GOT3 (cell line): ENCODE data around the gene ARHGEF3.

ENCODE experiments used
- DNase-seq: peaks from one replicate; lab custom pipeline; 2025; ENCODE audit warnings: mixed read lengths; lab: John Stamatoyannopoulos, UW

ARHGEF3 gene

DNA sequence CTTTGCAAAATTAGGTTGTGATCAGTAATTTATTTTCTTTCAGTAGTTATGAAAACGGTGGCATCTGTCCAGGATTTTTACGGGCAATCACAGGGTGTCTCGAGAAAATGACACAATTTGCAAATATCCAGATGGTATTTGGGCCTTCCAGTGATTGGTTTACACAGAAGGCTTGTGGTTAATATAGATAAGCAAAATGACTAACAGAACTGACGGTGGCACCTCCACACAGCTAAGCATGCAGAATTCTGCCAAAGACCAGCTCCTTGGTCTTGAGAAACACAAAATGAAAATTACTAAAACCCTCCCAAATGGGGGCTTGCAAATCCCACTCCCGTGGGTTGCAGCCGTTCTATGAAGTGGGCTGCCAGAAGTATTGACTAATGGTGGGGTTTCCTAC, 5.5 kb downstream of the ARHGEF3 start:
- no peak for DNase-seq

DNA sequence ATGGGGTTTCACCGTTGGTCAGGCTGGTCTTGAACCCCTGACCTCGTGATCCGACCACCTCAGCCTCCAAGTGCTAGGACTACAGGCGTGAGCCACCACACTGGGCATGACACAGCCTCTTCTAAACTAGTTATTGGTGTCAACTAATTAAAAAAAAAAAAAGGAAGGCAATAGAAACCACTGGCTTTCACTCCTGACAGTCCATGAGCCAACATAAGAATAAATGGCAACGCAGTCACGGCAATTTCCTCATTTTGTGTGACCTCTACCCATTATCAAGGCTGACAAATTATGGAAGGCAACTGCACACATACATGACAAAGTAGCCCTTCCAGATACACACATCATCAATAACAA, 5.9 kb downstream of the ARHGEF3 start:
- DNase-seq = no peak

DNA sequence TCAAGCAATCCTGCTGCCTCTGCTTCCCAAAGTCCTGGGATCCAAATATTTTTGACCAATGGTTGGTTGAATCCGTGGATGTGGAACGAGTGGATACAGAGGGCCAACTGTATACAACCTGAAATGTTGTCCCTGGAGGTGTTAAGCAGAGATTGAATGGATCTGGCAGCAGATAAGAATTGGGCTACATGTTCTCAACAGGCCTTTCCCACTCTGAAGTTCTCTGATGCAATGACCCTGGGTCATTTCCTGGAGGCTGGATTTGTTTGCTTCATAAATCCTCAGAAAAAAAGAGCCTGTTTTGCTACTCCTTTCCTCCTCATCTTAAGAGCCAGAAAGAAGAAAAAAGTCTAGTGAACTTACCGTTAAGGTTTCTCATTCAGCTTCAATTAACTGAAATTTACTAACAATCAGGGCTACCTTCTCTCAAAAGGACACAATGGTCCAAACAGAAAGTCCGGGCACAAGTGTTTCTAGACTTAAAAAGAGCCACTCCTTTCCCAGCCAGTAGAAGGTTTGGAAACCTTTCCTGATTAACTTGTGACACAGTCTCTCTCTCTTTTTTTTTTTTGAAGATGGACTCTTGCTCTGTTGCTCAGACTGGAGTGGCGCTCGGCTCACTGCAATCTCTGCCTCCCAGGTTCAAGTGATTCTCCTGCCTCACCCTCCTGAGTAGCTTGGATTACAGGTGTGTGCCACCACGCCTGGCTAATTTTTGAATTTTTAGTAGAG, 6.5 kb downstream of the ARHGEF3 start:
- no peak for DNase-seq

DNA sequence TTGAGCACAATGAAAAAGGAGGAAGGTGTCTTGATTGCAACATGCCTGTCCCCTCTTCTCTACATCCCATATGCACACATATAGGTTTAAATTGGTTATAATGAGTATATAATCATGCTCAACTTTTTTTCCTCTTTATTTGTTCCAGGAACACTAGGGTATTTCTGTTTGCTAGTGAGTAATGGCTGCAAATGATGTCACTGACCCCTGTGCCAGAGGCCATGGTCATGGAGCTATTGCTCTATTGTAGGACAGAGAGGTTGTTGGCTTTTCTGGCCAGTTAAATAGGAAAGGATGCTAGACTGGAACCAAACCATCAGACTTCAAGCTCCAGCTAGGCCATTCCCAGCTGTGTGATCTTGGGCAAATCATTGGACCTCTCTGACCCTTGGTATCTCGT, 9.6 kb downstream of the ARHGEF3 start:
- no peak for DNase-seq

DNA sequence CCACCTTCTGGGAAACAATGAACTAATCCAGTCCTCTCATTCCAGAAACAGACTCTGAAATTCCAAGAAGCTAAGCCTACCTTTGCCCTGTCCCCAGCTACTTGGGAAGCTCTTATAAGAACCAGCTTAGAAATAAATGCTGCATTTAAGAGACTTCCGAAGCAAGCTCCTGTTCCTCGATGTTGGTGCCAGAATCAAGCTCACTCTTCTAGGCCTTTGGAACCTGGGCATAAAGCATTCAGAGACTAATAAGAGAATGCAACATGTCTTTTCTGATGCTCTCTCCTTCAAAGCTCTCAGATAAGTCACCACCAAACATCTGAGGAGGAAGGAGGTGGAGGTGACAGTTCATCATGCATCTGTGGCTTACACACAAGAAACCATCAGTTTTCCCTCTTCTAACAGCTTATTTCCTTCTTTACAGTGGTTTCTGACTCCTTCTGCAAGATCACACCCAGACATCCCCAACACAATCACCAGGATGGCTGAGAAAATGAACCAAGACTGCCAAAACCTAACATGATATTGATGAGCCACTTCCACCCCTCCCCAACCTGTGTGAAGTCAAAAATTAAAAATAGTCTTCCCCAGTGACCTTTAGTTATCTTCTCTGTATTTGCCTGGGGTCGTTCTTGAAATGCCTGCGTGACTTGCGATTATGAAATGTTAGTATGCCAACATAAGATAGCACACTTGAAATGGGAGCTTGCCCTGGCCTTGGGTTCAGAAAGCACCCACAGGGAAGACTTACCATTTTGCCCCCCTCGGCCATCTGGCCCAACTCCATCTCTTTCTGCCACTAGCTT, 11.5 kb downstream of the ARHGEF3 start:
- no peak for DNase-seq

DNA sequence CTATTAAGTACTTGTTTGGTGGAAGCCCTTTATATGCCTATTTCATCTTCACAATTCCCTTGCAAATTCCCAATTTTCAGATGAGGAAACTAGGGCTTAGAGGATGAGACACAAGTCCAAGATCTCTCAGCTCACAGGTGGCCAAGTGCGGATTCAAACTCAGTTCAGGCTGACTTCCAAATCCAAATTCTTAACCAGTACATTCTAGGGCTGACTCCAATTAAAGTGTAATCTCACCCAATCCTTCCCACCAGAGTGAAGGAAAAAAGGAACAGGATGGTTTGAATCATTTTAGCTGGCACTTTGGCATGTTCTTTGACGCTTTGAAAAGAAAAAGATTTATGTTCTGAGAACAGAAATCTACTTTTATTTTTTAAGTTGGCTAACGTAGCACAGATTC, 12.7 kb downstream of the ARHGEF3 start:
- DNase-seq = no peak

DNA sequence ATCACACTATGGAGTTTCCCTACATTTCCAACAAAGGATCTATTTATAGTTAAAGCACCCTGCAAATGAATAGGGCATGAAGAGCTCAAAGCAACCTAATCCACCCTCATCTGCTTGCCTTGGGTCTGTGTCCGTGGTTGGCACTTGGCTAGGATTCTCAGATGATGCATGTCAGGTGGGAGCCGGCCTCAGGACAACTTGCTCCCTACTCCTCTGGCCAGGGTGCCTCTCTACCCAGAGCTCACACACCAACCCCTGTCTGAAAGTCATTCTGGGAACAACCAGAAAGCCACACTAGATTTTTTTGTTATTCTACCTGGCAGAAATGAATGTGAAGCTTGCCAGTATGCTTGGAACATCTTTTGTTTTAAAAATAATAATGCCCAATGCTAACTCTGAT, 13.2 kb downstream of the ARHGEF3 start:
- DNase-seq = no peak

DNA sequence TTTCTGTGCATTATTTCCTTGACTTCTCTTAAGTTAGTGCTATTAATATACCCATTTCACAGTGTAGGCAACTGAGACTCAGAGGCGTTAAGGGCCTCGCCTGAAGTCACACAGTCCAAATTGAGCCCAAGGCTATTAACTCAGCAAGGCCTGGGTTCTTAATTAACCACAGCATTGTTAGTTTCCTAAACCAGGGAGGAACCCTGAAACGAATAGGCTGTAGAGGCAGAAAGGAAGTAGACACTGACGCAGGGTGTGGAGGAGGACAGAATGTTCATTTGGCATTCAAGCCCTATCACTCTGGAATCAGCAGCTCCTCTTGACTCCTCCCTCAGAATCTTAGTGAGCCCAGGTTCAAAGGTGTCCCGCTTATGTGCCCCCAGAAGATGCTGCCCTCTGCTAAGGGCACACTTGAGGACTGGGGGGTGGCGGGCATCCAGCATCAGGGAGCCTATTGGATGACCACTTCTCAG, 13.9 kb downstream of the ARHGEF3 start:
- no peak for DNase-seq

DNA sequence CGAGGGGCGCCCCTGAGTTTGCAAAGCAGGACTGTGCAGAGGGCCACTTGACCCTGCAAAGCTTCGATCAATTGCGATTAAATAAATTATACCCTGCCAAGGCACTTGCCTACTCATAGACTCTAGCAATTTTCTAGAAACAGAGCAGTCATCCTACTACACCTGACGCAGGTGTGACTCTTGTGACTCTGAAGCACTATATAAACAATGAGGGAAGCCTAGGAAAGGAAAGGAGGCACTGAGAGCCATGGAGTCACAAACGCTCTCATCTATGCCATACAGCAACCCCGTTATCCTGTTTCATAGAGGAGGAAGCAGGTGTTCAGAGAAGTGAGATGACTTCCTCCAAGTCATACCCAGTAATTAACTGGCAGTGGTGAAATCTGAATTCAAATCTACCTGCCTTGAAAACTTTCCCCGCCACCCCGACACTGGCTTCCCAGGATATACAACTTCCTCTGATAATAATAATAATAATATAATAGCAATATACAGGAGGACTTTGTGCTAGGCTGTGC, 14.4 kb downstream of the ARHGEF3 start:
- no peak for DNase-seq

DNA sequence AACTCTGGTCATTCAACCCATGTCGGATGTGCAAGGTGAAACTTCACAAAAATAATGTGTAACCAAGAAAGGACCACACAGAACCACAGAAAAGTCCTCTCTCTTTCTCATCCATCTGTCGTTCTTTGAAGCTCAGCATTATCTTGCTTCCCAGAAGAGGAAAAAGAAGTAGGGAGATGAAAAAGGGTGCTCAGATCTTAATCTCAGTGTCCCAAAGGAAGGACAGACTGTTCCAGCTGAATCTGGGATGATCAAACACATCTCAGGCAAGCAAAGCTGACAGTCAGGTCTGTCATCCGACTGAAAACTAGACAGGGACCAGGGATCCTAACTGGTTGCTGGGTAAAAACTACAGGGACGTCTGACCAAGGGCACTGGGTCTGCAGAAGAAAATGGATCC, 16.2 kb downstream of the ARHGEF3 start:
- no peak for DNase-seq

DNA sequence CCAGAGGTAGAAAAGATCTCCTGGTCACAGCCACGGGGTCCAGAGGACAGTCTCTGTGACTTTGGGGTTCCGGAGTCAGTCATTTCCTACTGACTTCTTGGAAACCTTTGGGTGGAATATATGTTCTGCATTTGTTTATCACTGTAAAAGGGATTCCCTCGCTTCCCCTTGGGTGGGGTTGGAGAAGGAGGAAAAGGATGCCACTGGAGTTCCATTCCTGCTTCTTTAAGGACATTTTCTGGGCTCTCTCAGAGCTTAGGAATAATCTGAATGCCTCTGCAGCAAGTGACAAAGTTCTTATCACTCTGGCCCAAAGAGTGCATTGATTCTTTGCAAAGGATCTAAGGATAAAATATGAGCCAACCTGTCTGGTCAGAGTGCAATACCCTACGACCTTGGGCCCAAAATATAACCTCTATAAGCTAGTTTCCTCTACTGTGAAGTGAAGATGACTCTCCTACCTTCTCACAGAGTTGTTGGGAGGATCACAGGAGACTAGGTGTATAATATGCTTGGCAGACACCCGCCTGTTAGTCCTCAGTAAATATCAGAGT, 17.2 kb downstream of the ARHGEF3 start:
- DNase-seq = no peak

DNA sequence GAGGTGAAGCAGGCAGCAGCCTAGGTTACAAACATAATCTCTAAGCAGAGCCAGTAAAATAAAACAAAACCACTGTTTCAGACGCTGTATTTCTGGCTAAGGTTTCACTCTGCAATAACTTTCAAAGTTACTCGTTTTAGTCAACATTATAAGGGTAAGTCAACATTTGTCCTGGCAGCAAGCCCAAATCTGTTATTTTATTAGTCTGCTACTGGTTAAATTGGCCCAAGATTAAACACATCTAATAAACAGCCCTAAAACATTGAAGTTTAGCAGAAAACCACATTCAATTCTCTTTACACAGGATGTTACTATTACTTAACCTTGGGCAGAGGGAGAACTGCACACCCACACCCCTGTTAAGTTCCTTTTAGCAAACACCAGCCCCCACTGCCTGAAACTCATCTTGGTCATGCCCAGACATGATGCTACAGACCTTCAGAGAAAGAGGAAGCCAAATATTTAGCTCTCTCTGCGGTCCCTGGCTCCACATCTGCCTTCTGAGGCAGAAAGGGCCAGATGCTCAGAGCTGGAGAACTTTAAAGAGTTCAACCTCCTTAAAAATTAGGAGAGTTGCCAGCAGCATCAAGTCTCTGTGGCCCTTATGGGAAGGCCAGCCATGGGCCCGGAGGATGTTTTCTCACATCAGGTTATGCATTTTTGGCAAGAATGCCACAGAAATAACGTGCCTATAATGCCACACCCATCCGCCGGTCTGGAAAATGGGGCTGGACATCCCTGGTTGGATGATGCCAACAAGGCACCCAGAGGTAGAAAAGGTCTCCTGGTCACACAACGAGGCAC, 17.9 kb downstream of the ARHGEF3 start:
- no peak for DNase-seq

DNA sequence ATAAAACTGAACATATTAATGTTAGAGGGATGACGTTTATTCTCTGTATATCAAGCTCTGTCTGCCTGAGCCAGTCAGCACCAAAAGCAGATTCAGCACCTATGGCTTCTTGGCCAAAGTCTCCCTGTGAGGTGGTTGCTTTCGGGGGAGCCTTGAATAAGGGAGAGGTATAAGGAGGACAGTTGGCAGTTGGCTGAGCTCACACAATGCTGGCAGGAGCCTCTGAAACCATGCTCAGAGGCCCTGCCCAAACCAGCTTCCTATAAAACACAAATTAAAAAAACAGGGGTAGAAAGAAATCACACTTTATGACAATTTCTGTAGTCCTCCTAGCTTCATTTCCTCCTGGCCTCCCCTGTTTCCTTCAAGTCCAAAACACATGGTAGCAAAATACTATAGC, 18.8 kb downstream of the ARHGEF3 start:
- DNase-seq = no peak

DNA sequence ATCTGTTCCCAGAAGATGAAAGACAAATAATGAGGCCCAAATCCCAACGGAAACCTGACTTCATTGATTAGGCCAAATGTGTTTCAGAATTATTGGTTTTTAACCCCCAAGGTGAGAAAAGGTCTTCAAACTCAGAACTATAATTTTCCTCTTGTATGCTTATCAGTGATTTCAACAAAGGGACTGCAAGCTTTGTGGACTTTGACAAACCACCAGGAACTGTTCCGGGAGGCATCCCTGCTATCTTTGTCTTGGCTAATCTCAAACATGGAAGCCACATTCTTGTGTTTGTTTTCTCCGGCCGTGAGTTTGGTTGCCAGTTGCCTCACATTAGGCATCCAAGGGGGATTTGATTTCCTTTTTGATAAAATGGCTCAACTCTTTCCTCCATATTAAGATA, 19.5 kb downstream of the ARHGEF3 start:
- DNase-seq = no peak

DNA sequence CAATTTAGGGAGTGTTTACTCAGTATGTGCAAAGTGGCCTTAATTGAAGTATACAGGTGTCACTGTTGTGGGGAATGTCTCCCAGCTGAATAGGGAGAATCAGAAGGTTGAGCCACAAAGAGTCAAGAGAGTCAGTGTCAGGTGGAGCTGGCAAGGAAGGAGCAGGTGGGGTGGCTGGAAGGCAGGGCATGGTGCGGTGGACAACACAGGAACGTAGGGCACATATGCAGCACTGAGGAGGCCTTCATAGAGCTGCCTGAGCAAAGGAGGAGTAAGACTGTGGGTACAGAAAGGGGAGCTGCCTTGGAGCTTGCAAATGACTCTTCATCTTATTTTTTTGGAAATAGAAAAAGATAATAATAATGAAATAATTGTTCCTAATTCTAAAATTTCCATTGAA, 20.0 kb downstream of the ARHGEF3 start:
- no peak for DNase-seq

DNA sequence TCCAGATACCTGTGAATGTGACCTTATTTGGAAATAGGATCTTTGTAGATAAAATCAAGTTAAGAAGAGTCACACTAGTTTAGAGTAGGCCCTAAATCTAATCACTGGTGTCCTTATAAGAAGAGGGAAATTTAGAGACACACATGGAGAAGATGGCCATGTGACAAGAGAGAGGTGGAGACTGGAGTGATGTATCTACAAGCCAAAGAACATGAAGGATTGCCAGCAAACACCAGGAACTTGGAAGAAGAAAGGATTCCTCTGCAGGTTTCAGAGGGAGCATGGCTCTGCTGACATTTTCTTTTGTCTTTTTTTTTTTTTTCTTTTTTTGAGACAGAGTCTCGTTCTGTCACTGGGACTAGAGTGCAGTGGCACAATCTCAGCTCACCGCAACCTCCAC, 20.8 kb downstream of the ARHGEF3 start:
- no peak for DNase-seq

DNA sequence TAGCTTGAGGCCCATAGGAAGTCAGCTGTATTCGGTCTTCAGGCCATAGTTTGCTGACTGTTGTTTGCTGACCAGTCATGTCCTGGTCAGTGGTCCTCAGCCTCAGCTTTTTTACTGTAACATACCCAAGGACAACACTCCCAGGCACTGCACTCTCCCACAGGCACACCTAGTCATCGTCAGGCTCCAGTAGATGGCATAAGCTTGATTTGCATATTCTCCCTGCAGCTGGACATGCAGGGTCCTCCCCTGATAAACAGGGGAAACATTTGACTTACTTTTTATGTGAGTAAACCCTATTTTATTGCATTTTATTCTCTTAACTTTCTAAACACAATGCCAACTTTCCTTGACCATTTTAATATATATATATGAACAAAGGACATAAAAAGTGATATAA, 22.9 kb downstream of the ARHGEF3 start:
- DNase-seq = no peak

DNA sequence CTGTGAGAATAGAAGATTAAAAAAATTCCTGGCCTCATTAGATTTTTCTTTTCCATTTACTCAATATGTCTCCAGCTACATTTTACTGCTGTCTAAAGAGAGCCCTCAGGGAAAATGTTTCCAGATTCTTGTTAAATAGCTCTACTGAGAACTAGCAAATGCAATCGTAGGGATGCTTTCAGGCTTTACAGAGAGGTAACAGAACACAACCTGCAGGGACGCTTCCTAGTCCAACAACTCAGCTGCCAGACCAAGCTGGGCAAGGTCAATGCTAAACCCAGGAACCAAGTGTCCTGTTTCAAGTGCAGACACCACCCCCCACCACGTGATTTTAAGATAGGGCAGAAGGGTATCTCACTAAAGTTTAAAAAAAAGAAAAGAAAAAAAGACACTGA, 25.2 kb downstream of the ARHGEF3 start:
- no peak for DNase-seq

DNA sequence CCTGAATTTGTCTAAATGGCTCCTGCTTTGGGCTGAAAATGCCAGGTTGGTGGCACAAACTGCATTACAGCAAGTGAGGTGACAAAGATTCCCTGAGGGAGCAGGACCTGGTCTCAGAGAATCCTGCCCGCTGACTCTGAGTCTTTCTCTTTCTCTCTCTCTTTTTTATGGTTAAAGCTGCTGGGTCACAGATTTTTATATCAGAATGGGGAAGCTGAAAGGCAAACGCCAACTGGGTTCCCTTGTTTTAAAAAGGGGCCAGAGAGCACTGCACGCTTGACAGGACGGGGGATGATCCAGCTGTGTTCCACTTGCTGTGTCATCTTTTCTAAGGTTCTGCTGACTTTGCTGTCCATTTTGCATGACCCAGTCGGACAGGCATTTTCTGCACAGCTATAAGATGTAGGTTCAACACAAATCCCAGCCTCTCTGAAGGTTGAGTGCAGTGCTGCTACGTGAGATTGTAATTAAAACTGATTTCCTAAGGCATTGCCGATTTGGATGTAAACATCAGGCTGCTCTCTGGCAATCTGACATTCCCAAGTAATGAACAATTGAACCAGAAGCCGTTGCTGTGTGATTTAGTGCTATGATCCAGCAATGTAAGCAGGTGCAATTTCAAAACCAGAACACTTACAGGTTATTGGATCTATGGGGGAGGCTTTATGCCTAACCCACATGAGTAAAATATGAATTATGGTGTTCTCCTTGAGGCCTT, 25.8 kb downstream of the ARHGEF3 start:
- DNase-seq = no peak

DNA sequence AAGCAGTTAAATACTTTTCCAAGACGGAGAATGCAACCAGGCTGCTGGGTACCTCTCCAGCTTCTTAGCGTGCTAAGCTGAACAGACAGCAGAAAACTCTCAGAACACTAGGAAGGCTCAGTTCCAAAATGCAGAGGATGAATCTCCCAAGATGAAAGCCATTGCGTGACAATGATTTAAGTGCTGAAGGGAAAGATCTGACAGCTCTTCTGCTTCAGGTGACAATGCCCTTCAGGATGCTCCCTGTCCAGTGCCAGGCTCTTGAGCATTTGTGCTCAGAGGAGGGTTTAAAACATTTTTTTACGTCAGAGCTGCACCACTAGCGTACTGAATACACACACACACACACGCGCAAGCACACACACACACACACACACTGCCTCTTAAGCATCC, 26.3 kb downstream of the ARHGEF3 start:
- DNase-seq = no peak

DNA sequence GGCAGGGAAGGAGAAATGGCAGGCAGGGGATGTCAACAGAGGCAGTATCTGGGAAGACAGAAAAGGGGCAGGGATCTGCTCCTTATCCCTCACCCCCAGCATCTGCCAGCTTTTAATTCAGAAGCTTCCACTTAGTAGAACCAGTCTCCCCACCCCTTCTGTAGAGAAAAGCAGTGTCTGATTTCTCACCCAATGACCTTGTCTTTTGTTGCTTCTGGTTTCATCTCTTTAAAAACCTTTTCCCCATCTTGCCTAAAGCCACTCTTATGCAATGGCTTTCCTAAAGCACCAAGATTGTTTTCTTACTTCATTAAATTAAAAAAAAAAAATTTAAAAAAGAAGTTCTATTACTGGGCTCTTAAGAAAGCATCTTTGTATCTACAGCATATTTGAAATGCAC, 27.8 kb downstream of the ARHGEF3 start:
- no peak for DNase-seq
